Stimulated activated CD8-positive, alpha-beta memory T cell treated with anti-CD3 and anti-CD28 coated beads, Interleukin-15, amount 100 ng/mL, for 1 hour (primary cell): ENCODE data around the gene ZDHHC1.

Experiments used
- DNase-seq: peaks from one replicate; pipeline ENCODE4 v3.0.0-alpha.2; 2020; ENCODE audit warnings: low read depth

ZDHHC1 gene

GRCh38 chr16:67415872-67416793 lies at the start of gene ZDHHC1:
Gene ZDHHC1, minus strand, starts transcription at chr16:67416477. Its CDS starts 8,702 bp downstream, at chr16:67407775.
- no peak for DNase-seq

GRCh38 chr16:67464565-67464964 lies 48.3 kb upstream of the ZDHHC1 start:
- DNase-seq: no peak

GRCh38 chr16:67463691-67464090 lies 47.4 kb upstream of the ZDHHC1 start:
- DNase-seq: no peak

- no peak for DNase-seq
These were observed 46.8 kb upstream of the ZDHHC1 start for GRCh38 chr16:67463059-67463458.

GRCh38 chr16:67462279-67462655 lies 46.0 kb upstream of the ZDHHC1 start:
- DNase-seq: no peak

- DNase-seq: no peak
These were observed 45.5 kb upstream of the ZDHHC1 start for GRCh38 chr16:67461600-67462278.

GRCh38 chr16:67460961-67461360 lies 44.7 kb upstream of the ZDHHC1 start:
- DNase-seq: no peak

- DNase-seq: no peak
These were observed 43.9 kb upstream of the ZDHHC1 start for GRCh38 chr16:67460168-67460567.

GRCh38 chr16:67459861-67460150 lies 43.5 kb upstream of the ZDHHC1 start:
- no peak for DNase-seq

GRCh38 chr16:67459066-67459860 lies 43.0 kb upstream of the ZDHHC1 start:
- no peak for DNase-seq

GRCh38 chr16:67458121-67458641 lies 41.9 kb upstream of the ZDHHC1 start:
- no peak for DNase-seq

GRCh38 chr16:67457611-67458010 lies 41.3 kb upstream of the ZDHHC1 start:
- no peak for DNase-seq

- DNase-seq: no peak
These were observed 40.3 kb upstream of the ZDHHC1 start for GRCh38 chr16:67456391-67457081.

GRCh38 chr16:67454852-67455251 lies 38.6 kb upstream of the ZDHHC1 start:
- DNase-seq: no peak

GRCh38 chr16:67454104-67454503 lies 37.8 kb upstream of the ZDHHC1 start:
- DNase-seq: no peak

- no peak for DNase-seq
These were observed 35.6 kb upstream of the ZDHHC1 start for GRCh38 chr16:67451704-67452435.

GRCh38 chr16:67451061-67451703 lies 34.9 kb upstream of the ZDHHC1 start:
- DNase-seq: no peak

- no peak for DNase-seq
These were observed 33.5 kb upstream of the ZDHHC1 start for GRCh38 chr16:67449739-67450138.

- no peak for DNase-seq
These were observed 33.1 kb upstream of the ZDHHC1 start for GRCh38 chr16:67449336-67449735.

GRCh38 chr16:67448580-67448979 lies 32.3 kb upstream of the ZDHHC1 start:
- DNase-seq: no peak
